GM12801 (cell line): ENCODE data around the gene ARHGDIB.

Experiments
- CTCF ChIP-seq: IDR thresholded peaks from one replicate; pipeline ENCODE4 v1.5.1; 2011; ENCODE audit warnings: control low read depth; ENCODE audit not compliant: insufficient read length; ENCODE audit errors: extremely low read depth

The ARHGDIB gene

GRCh38 chr12:14968478-14968877, 7.1 kb upstream of the ARHGDIB start:
- TF ChIP-seq CTCF: no peak

GRCh38 chr12:14965221-14965620, 3.8 kb upstream of the ARHGDIB start:
- no peak for TF ChIP-seq CTCF

GRCh38 chr12:14964406-14964805, 3.0 kb upstream of the ARHGDIB start:
- TF ChIP-seq CTCF: no peak

GRCh38 chr12:14963520-14963919, 2.1 kb upstream of the ARHGDIB start:
- no peak for TF ChIP-seq CTCF

- TF ChIP-seq CTCF: no peak
Observed at GRCh38 chr12:14962797-14963196, 1.4 kb upstream of the ARHGDIB start.

GRCh38 chr12:14962153-14962539, 745 bp upstream of the ARHGDIB start:
- TF ChIP-seq CTCF: no peak

GRCh38 chr12:14960548-14961465, 594 bp downstream of the ARHGDIB start:
- no peak for TF ChIP-seq CTCF
